ENCODE measurements around the gene FAM217B.

FAM217B gene

GRCh38 chr20:59983076-59983475 is 42.9 kb downstream of the FAM217B start:
- DNase-seq: no peak

DNA sequence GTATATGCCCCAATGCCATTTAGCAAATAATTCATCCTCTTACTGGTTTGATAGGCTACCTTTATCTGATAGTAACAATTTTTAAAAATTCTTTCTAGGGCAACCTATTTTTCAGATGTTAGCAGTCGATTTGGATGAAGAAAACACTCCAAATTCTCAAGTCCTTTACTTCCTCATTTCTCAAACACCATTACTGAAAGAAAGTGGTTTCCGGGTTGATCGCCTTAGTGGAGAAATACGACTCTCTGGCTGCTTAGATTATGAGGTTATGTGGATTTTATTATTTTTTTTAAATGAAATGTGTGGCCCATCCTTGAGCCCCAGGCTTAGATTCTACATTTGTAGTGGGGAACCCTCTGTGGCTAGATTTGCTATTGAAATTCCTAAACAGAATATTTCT is 44.4 kb downstream of the FAM217B start:
- no peak for DNase-seq

DNA sequence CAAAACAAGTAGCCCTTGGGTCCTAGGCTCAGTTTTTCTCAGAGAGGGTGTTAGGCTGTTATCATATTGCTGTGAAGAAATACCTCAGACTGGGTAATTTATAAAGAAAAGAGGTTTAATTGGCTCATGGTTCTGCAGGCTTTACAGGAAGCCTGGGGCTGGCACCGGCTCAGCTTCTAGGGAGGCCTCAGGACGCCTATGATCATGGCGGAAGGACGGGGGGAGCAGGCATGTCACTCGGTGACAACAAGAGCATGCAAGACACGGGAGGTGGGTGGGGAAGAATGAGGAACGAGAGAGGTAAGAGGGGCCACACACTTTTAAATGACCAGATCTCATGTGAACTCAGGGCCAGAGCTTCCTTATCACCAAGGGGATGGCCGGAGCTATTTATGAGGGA is 45.0 kb downstream of the FAM217B start:
- DNase-seq: no peak

GRCh38 chr20:59985864-59986263 is 45.7 kb downstream of the FAM217B start:
- DNase-seq: no peak

GRCh38 chr20:59987135-59987534 is 46.9 kb downstream of the FAM217B start:
- DNase-seq: no peak

GRCh38 chr20:59988141-59988540 is 48.0 kb downstream of the FAM217B start:
- DNase-seq: no peak

GRCh38 chr20:59992526-59993084 is 52.4 kb downstream of the FAM217B start:
- no peak for DNase-seq

DNA sequence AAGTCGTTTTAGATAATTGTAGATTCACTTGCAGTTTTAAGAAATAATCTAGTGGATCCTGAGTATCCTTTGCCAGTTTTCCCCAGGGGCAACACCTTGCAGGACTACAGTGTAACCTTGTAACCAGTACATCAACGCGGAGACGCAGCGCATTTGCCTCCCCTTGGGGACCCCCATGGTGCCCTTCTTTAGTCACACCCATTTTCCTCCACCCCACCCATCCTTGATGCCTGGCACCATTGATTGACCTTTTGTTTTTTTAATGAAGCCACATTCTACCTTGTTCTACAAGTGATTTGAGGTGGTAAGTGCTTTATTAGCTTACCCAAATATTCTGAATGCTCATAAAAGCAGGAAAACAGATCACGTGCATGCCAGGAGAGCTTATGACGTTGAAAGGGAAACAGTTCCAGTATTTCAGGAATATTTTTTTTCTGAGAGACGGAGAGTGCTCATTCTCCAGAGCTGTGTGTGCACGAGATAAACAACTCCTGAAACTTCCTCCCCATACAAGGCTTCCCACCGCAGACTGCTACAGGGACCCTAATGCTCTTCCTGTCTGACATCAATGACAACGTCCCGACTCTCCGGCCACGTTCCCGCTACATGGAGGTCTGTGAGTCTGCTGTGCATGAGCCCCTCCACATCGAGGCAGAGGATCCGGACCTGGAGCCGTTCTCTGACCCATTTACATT is 53.7 kb downstream of the FAM217B start:
- DNase-seq: no peak

DNA sequence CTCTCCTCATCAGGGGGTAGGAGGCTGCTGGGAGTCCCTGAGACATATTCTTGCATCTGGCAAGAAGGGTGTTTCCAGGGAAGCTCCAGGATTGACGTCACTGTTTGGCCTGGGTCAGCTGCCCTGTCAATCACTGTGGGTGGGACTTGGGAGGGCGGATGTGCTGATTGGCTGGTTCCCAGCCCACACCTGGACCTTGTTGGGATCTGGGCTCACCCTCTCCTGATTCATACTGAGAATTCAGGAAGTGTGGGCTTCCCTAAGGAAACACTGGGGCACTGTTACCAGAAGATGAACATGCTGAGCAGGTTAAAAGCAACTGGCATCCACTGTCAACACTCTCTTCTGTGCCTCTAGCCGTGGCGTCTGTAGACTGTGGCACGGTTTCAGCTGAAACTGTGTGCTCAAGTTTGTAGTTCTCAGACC is 54.5 kb downstream of the FAM217B start:
- no peak for DNase-seq

GRCh38 chr20:59996108-59996507 is 55.9 kb downstream of the FAM217B start:
- no peak for DNase-seq

DNA sequence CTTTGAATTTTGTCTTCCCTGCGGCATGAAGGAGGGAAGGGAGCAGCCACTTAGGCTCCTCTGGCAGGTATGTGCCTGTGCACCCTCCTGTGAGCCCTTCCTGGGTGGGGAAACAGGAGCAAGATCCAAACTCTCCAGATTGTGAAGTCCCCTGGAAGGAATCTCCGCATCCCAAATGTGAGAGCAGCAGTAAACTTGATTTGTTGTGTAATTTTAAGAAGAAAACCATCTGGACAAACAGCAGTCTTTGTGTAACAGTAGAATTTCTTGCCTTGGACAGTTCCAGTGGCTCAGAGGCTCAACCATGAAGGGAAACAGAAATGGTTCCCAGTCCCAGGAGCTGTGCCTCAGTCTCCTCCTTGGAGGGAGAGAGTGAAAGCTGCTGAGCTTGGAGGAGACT is 57.7 kb downstream of the FAM217B start:
- DNase-seq: no peak
